Osteocyte (in vitro differentiated cells): Measurements from ENCODE around the gene NDUFA13. TPM values are rescaled to one million over a fixed set of nuclear protein-coding genes. Genes with fewer than 3 reads are reported as not detected.

Source experiments
- DNase-seq: peaks from one replicate; pipeline ENCODE4 v3.0.0; 2021; ENCODE audit warnings: mixed read lengths; ENCODE audit not compliant: unreplicated experiment; ENCODE audit errors: extremely low spot score
- H3K27ac Mint-ChIP-seq: one replicate; pipeline ENCODE4 v1.8.0; 2021; ENCODE audit warnings: mild to moderate bottlenecking, mixed read lengths; ENCODE audit not compliant: unreplicated experiment
- H3K27me3 Mint-ChIP-seq: one replicate; pipeline ENCODE4 v1.8.0; 2021; ENCODE audit warnings: mixed read lengths; ENCODE audit not compliant: unreplicated experiment
- H3K36me3 Mint-ChIP-seq: one replicate; pipeline ENCODE4 v1.8.0; 2021; ENCODE audit warnings: mixed read lengths; ENCODE audit not compliant: unreplicated experiment
- H3K4me1 Mint-ChIP-seq: one replicate; pipeline ENCODE4 v1.8.0; 2021; ENCODE audit warnings: mixed read lengths; ENCODE audit not compliant: unreplicated experiment
- H3K4me3 Mint-ChIP-seq: one replicate; pipeline ENCODE4 v1.8.0; 2021; ENCODE audit warnings: mild to moderate bottlenecking, moderate library complexity, mixed read lengths; ENCODE audit not compliant: unreplicated experiment
- H3K9me3 Mint-ChIP-seq: one replicate; pipeline ENCODE4 v1.8.0; 2021; ENCODE audit warnings: mixed read lengths; ENCODE audit not compliant: unreplicated experiment
- total RNA-seq: library from RNA; stranded (reverse); gene quantifications from 2 replicates; pipeline ENCODE4 v1.2.1, GENCODE V29; 2021
- TF ChIP-seq, protein P1 (sequence below): fragments of 200-600 bp; sonication (generic); IDR thresholded peaks from 2 replicates; pipeline ENCODE4 v1.5.0; 2021; ENCODE audit warnings: antibody characterized with exemption, mild to moderate bottlenecking, moderate library complexity

The NDUFA13 gene
- total RNA-seq, 1 donor from 2014 or later, result 376 TPM

DNA sequence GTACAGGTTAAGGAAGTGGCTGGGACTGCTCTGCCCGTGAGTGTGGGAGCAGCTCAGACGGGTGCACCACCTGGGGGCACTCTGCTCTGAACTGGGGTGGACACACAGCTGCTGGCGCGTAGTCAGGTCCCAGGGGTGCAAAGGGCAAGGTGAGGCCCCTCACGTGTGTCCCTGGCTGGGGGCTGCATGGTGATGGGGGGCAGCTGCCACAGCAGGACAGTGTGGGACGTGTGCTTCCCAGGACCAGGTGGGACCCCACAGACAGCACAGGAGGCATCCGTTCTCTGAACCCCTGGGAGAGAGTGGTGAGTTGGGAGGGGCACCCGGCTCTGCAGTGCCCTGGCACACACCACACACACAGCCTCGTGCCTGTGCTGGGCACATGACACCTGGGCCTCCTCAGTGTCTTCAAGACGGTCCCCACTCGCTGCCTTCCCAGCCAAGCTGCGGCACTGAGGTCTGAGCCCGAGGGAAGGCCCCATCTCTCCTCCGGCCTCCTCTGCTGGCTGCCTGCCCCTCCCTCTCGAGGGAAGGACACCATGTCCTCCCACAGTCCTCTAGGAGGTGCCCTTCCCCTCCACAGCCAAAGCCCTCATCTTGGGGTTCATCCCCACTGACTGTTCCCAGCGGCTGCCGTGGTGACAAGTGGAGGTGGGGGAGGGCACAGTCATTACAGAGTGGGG is 46.8 kb downstream of the NDUFA13 start:
- H3K27me3 Mint-ChIP-seq, result no peaks in the 10 kb centered on the region
- no peaks in the 10 kb centered on the region for H3K9me3 Mint-ChIP-seq
- no peak overlapping the region for H3K4me3 Mint-ChIP-seq
- no peak for DNase-seq
- TF ChIP-seq, protein P1, sequence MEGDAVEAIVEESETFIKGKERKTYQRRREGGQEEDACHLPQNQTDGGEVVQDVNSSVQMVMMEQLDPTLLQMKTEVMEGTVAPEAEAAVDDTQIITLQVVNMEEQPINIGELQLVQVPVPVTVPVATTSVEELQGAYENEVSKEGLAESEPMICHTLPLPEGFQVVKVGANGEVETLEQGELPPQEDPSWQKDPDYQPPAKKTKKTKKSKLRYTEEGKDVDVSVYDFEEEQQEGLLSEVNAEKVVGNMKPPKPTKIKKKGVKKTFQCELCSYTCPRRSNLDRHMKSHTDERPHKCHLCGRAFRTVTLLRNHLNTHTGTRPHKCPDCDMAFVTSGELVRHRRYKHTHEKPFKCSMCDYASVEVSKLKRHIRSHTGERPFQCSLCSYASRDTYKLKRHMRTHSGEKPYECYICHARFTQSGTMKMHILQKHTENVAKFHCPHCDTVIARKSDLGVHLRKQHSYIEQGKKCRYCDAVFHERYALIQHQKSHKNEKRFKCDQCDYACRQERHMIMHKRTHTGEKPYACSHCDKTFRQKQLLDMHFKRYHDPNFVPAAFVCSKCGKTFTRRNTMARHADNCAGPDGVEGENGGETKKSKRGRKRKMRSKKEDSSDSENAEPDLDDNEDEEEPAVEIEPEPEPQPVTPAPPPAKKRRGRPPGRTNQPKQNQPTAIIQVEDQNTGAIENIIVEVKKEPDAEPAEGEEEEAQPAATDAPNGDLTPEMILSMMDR, result no peak
- H3K4me1 Mint-ChIP-seq, result peaks cover 5% of the 10 kb centered on the region
- no peaks in the 10 kb centered on the region for H3K36me3 Mint-ChIP-seq
- H3K27ac Mint-ChIP-seq, result no peak overlapping the region

DNA sequence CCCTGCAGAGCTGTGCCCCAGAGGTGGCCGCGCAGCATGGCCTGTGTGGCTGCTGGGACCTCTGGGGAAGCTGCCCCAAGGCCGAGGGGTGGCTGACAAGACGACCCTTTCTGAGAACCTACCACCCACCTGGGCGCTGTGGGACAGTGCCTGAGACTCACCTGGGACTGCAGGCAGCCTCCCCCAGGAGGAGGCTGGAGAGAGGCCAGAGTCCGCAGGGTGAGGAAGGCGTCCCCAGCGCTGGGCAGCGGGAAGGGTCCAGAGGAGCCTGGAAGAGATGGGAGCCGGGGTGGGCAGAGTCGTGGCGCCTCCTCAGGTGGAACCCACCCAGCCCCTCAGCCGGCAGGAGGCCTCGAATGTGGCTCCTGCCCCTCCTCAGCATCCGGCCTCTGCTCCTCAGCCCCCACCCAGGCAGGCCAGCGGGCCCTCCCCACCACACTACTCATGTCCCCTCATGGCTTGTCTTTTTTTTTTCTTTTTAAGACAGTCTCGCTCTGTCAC is 47.4 kb downstream of the NDUFA13 start:
- Mint-ChIP-seq H3K27me3 (no peaks in the 10 kb centered on the region), H3K36me3 (no peaks in the 10 kb centered on the region), H3K9me3 (no peaks in the 10 kb centered on the region), H3K27ac (no peak overlapping the region), H3K4me1 (peaks cover 5% of the 10 kb centered on the region), H3K4me3 (no peak overlapping the region)
- TF ChIP-seq, protein P1, result no peak
- no peak for DNase-seq

DNA sequence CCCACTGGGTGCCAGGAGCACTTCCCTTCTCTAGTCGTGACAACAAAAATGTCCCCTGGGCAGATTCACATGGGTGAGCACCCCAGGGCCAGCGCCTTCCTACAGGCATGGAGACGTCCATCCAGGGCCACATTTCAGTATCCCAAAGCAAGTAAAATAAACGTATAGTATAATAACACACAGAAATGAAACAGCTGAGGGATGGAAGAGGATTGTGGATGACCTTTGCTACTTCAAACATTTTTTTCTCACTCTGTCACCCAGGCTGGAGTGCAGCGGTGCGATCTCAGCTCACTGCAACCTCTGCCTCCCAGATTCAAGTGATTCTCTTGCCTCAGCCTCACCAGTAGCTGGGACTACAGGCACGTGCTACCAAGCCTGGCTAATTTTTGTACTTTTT is 50.3 kb downstream of the NDUFA13 start:
- no peak overlapping the region for H3K27ac Mint-ChIP-seq
- peaks cover 5% of the 10 kb centered on the region for H3K4me1 Mint-ChIP-seq
- H3K9me3 Mint-ChIP-seq, result no peaks in the 10 kb centered on the region
- H3K4me3 Mint-ChIP-seq, result no peak overlapping the region
- no peaks in the 10 kb centered on the region for H3K27me3 Mint-ChIP-seq
- no peaks in the 10 kb centered on the region for H3K36me3 Mint-ChIP-seq
- no peak for DNase-seq
- TF ChIP-seq, protein P1, result no peak

DNA sequence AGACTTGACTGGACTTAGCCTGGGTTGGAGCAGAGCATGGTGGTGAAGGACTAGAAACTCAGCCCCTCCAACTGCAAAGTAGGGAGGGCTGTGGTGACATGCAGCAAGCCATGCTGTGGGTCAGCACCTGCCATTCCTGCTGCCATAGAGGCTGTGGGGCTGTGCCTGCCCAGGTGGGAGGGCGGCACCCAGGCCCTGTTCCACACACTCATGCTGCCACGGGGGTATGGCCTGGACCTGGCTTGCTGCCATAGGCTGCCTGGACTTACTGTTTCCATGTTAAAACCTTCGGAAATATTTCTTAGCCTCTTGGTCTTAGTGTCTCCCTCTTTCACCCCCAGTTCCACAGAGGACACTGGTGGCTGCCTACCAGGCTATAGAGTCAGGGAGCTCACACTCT is 51.4 kb downstream of the NDUFA13 start:
- no peak overlapping the region for H3K4me3 Mint-ChIP-seq
- no peaks in the 10 kb centered on the region for H3K9me3 Mint-ChIP-seq
- TF ChIP-seq, protein P1, result no peak
- no peaks in the 10 kb centered on the region for H3K27me3 Mint-ChIP-seq
- no peak for DNase-seq
- H3K36me3 Mint-ChIP-seq, result no peaks in the 10 kb centered on the region
- H3K4me1 Mint-ChIP-seq, result peaks cover 5% of the 10 kb centered on the region
- H3K27ac Mint-ChIP-seq, result no peak overlapping the region

DNA sequence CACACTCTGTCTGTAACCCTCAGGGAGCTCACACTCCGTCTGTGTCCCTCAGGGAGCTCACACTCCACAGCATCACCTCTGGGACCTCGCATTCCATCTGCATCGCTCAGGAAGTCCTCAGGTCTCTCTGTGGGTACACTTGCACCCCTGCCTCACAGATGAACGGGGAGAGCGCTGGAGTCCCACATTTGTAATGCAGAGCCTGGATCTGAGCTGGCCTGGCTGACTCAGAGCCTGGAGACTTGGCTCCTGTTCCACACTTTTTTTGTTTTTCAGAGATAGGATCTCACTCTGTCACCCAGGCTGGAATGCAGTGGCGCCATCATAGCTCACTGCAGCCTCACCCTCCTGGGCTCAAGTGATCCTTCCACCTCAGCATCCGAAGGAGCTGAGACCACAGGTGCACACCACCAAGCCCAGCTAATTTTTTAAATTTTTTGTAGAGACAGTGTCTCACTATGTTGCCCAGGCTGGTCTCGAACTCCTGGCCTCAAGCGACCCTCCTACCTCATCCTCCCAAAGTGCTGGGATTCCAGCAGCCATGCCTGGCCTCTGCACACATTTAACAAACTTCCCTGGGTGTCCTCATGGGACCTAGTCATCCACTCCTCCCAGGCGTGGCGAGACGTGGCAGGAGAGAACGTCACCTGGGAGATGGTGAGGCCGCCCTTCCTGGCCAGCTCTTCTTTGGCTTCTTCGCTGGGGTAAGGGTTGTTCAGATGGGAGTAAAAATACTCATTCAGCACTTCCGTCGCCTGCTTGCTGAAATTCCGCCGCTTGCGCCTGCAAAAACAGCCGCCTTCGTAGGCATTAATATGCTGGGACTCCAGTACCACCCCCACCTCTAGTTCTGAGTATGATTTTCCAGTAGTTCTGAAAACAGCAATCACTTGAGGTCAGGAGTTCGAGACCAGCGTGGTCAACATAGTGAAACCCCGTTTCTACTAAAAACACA is 53.1 kb downstream of the NDUFA13 start:
- no peak overlapping the region for H3K27ac Mint-ChIP-seq
- no peak for DNase-seq
- no peaks in the 10 kb centered on the region for H3K27me3 Mint-ChIP-seq
- H3K9me3 Mint-ChIP-seq, result no peaks in the 10 kb centered on the region
- peaks cover 5% of the 10 kb centered on the region for H3K4me1 Mint-ChIP-seq
- TF ChIP-seq, protein P1, result no peak
- no peak overlapping the region for H3K4me3 Mint-ChIP-seq
- no peaks in the 10 kb centered on the region for H3K36me3 Mint-ChIP-seq
